GM06990 (cell line): ENCODE measurements around the gene TUBD1.

Experiments
- DNase-seq: peaks from one replicate; pipeline ENCODE4 v3.0.0-alpha.2; 2011; ENCODE audit not compliant: insufficient read length; ENCODE audit errors: extremely low read depth
- H3K27me3 ChIP-seq: replicated peaks from 2 replicates; pipeline ENCODE4 v1.6.0; 2011; ENCODE audit warnings: low read length; ENCODE audit not compliant: control insufficient read depth, insufficient read depth
- H3K36me3 ChIP-seq: 2 replicates; pipeline ENCODE4 v1.5.1; 2011; ENCODE audit warnings: low read length; ENCODE audit not compliant: control insufficient read depth, insufficient read depth
- H3K4me3 ChIP-seq: replicated peaks from 2 replicates; pipeline ENCODE4 v1.5.1; 2011; ENCODE audit warnings: low read depth, mild to moderate bottlenecking, control low read depth, low read length
- CTCF ChIP-seq: IDR thresholded peaks from 2 replicates; pipeline ENCODE4 v1.5.1; 2011; ENCODE audit warnings: low read length, control low read depth, mild to moderate bottlenecking, inconsistent platforms; ENCODE audit not compliant: insufficient read depth, poor library complexity, severe bottlenecking

The TUBD1 gene

DNA sequence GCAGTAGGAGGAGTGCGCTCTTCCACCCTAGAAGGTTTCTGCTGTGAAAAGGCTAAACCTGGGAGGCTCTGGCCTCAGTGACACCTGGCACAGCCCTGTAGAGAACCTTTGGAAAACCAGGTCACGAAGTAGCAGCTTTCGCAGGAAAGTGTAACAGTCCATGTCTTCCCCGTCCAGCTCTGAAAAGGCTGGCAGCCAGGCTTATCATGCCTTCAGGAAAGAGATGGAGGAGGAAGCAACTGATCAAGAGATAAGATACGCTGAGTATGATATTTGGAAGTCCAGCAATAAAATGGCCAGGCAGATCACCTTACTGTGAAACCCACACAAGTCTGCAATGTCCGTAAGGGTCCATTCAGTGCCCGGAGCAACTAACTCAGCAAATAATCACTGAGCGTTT, 22.3 kb downstream of the TUBD1 start:
- H3K4me3 ChIP-seq = no peak overlapping the region
- no peaks in the 10 kb centered on the region for H3K27me3 ChIP-seq
- H3K36me3 ChIP-seq = peaks cover 2% of the 10 kb centered on the region
- TF ChIP-seq CTCF = no peak
- DNase-seq = no peak

- Histone ChIP-seq H3K4me3 (no peak overlapping the region), H3K36me3 (peaks cover 2% of the 10 kb centered on the region), H3K27me3 (no peaks in the 10 kb centered on the region)
- TF ChIP-seq CTCF = no peak
- no peak for DNase-seq
Observed at GRCh38 chr17:59869941-59870218, 22.9 kb downstream of the TUBD1 start.

- DNase-seq = no peak
- no peak overlapping the region for H3K4me3 ChIP-seq
- H3K36me3 ChIP-seq = no peaks in the 10 kb centered on the region; the same call in none of the 2 replicates
- no peak for TF ChIP-seq CTCF
- H3K27me3 ChIP-seq = no peaks in the 10 kb centered on the region
Observed at GRCh38 chr17:59863616-59864015, 29.1 kb downstream of the TUBD1 start.

DNA sequence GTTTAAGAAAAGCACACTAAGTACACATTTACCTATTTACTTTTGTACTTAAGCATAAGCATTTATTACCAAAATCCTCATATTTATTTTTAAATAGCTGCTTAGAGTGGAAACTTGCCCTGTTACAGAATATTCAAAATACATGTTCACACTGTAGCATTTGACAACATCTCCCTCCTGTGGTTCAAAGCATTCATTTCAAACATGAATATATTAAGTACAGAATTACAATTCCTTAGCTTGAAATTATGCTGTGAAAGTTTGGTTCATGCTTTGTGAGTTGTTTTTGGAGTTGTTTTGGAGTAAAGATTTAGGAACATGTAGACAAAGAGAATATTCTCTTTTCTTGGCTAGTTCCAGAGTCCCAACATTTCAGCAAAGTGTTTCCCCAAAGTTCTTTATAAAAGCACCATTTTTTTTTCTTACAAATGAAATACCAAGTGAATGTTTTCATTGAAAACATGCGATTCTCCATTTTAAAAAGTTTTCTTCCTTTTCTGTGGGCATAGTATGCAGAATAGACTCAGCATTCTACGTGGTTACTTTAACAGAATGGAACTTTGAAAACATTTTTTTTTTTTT, 33.2 kb downstream of the TUBD1 start:
- Histone ChIP-seq H3K36me3 (no peaks in the 10 kb centered on the region; the same call in 1 of the 2 replicates), H3K27me3 (no peaks in the 10 kb centered on the region), H3K4me3 (no peak overlapping the region)
- peak; percentile 40 for TF ChIP-seq CTCF
- DNase-seq = no peak

DNA sequence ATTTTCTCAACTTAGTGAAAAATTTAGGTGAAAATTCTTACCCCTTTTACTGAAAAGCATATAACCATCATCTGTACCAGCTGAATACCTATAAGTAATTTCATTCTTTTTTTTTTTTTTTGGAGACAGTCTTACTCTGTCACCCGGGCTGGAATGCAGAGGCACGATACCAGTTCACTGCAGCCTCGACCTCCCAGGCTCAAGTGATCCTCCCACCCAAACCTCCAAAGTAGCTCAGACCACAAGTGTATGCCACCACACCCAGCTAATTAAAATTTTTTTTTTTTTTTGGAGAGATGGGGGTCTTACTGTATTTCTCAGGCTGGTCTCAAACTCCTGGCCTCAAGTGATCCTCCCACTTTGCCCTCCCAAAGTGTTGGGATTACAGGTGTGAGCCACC, 33.8 kb downstream of the TUBD1 start:
- no peaks in the 10 kb centered on the region for H3K27me3 ChIP-seq
- H3K4me3 ChIP-seq = no peak overlapping the region
- H3K36me3 ChIP-seq = no peaks in the 10 kb centered on the region; the same call in 1 of the 2 replicates
- TF ChIP-seq CTCF = no peak
- DNase-seq = no peak
